Hematopoietic multipotent progenitor cell treated with erythropoietin and hydrocortisone succinate and interleukin-3 and kit ligand, for 4 days (in vitro differentiated cells): Measurements from ENCODE around the gene PACS1.
A peak's percentile ranks its signal among the peaks of the same experiment; 100 is the strongest.

Source experiments
- DNase-seq: peaks from one replicate; pipeline ENCODE4 v3.0.0-alpha.2; 2015

The PACS1 gene

DNA sequence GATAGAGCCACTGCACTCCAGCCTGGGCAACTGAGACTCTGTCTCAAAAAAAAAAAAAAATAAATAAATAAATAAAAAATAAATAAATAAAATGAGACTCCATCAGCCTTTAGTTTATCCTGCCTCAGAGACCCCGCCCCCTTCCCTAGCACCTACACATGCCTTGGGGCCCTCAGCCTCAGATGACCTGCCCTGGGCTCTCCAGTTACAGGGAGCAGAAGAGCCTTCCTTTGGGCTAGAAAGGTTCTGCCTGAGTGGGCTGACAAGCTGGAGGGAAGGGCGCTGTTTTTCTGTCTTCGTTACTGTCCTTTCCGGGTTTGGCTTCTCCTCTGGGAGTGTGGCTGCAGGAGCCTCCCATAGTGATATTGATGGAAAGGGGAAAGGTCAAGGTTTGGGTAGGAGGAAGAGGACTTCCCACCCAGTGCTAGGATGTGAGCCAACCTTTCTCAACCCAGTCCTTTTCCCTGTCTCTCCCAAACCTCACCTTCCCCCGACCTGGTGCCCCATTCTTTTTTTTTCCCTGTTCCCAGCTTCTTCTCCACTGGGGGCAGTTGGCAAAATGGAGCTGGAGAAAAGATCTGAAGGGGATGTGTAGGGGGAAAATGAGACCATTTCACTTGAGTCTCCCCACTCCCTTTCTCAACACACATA lies 19.4 kb upstream of the PACS1 start:
- DNase-seq = no peak

DNA sequence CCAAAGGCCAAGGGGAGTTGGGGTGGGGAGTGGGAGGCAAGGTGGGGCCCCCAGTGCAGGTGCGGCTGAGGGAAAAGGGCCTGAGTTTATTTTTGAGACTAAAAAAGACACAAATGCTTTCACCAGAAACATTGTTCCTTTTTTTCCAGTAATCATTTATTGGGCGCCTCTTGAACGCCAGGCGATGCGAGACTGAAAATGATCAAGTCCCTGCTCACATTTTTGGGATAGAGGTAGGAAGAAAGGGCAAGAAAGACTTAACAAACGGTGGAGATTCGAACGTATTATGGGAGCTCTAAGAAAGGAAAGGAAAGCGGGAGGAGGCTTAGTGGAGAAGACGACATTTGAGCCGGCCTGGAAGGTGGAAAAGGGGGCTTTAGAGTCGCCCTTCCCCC lies 18.7 kb upstream of the PACS1 start:
- no peak for DNase-seq

DNA sequence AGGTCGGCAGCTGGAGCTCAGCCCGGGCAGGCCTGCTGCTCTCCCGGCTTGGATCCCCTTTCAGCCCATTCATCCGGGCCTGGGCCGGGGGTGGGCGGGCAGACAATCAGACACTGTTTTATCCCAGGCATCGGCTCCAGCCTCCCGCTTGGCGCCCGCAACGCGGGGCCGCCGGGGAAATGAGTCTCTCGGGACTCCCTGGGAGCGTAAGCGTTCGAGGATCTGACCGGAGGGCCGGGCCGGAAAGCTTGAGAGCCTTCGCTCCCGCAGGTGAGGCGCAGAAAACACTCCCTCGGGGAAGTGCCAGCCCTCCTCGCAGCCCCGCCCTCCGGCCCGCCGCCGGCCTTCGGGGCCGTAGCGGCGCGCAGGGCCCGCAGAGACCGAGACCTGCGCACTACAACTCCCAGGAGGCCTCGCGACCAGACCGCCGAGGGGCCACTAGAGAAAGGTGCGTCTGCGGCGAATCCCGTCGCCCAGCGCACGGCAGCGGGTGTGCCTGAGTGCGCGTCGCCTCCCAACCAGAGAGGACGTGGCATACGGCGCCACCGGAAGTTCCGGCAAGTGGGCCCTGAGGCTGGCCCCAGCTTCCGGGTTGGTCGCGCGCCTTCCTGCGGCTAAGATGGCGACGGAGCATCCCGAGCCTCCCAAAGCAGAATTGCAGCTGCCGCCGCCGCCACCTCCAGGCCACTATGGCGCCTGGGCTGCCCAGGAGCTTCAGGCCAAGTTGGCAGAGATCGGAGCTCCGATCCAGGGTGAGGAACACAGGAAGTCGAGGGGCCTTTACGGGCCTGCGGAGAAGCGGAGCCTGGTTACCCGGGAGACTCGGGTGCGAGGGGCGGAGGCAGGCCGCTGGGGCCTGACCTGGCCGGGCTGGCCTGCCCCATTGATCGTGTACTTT lies 18.1 kb upstream of the PACS1 start, which contains the start of gene SF3B2:
Gene SF3B2 (plus strand): TSS at position 599 of the 898 bp plus-strand sequence. CDS start 21 bp downstream, at position 620.
- DNase-seq = peak; percentile 99

DNA sequence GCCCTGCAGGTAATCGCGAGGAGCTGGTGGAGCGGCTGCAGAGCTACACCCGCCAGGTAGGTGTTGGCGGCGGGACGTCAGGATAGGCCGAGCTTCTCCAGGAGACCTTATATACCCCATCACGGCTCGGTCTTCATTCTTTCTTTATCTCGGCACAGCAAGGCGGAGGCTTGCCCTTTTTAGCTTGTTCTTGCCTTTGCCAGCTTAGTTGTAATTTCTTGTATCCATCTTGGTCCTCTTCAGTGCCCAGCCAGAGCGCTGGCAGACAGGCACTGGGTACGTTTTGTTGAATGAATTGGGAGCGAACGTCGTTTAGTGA lies 17.4 kb upstream of the PACS1 start:
- no peak for DNase-seq

DNA sequence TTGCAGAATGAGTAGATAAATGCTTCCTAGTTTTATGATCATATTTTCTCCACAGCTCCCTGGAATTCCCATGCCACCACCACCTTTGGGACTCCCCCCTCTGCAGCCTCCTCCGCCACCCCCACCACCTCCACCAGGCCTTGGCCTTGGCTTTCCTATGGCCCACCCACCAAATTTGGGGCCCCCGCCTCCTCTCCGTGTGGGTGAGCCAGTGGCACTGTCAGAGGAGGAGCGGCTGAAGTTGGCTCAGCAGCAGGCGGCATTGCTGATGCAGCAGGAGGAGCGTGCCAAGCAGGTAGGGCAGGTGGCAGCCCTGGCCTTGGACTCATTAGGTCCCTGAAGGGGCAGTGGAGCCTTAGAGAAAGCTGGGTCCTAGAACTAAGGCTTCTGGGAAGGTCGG lies 15.1 kb upstream of the PACS1 start:
- DNase-seq = no peak

DNA sequence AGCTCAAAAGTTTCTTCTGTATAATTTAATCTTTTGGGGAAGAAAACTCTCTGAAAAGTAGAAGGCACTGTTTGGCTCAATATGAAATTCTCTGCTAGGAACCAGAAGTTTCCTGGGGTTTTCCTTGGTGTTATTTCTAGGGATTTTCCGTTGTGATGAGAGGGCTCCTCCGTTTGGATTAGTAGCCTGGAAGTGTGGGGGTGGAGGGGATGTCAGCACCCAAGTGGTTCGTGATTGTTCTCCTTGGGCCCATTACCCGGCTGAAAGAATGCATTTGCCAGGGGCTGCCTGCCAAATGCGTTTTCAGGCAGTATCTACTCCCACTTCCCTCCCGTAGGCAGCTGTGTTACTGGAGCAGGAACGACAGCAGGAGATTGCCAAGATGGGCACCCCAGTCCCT lies 13.6 kb upstream of the PACS1 start:
- DNase-seq = no peak

DNA sequence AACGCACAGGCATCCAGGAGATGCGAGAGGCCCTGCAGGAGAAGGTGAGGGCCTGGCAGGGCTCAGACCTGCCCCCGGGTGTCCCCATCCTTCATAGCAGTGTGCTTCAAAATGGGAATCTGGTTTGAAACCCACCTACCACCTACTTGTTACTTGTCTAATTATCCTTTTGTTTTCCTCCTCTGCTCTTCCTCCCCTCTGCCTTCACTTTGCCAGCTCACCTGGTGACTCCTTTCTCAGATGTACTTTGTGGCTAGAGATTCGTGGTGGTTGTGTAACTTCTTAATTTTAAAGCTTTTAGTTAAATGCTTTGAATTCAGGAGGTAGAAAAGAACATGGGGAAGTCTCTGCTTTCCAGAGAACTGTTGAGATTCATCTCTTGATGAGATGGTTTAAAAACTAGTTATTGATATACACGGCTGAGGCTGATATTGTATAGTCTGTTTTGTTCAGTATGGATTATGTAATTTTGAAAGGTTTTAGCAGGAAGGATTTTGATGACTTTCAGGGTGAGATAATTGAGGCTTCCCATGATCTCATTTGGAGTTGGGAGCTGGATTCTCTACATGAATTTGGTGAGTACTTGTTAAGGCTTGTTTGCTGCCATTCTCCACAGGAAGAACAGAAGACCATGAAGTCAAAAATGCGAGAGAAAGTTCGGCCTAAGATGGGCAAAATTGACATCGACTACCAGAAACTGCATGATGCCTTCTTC lies 9.9 kb upstream of the PACS1 start:
- no peak for DNase-seq

DNA sequence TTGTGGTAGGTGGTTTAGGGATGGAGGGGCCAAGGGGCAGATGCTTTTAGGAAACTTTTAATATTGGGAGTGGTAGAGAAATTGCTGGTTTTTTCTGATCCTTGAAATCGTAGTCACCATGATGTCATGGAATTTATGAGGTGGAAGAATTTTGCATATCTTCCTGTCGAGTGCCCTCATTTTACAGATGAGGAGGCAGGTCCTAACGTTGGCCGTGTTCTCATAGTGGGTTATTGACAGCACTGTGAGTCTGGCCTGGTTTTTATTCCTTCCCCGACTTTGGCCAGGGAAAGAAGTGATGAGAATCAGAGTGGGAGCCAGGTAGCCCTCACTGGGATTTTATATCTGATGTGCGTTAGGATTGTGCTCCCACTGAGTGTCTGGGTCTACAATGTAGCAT lies 8.8 kb upstream of the PACS1 start:
- no peak for DNase-seq

DNA sequence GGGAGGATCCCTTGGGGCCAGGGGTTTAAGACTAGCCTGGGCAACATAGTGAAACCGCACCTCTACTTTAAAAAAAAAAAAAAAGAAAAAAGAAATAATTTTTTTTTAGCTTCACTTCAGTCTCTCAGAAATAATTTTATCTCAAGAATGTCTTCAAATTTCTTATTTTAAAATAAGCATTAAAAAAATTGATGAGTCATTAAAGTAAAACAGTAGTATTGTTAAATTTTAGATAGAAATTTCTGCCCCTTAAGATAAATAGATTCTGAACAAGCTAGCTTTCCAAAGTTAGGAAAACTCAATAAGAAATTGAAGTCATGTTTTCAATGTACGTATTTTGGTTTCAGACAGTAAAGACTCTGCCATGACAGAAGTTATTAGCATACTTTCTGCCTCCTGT lies 7.7 kb upstream of the PACS1 start:
- no peak for DNase-seq

DNA sequence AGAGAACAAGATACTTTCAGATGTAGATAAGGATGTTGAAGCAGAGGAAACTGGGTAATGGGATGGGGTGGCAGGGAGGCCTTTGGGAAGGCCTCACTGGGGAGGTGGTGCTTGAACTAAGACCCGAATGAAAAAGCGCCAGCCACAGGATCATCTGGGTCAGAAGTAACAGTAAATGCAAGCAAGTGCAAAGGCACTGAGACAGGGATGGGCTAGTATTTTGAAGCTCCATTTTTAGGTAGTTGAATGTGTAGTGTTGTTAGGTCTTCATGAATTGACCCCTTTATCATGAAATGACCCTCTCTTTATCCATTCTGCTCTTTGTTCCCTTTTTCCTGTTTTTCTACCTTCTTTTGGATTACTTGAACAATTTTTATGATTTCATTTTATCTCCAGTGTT lies 6.2 kb upstream of the PACS1 start:
- no peak for DNase-seq

DNA sequence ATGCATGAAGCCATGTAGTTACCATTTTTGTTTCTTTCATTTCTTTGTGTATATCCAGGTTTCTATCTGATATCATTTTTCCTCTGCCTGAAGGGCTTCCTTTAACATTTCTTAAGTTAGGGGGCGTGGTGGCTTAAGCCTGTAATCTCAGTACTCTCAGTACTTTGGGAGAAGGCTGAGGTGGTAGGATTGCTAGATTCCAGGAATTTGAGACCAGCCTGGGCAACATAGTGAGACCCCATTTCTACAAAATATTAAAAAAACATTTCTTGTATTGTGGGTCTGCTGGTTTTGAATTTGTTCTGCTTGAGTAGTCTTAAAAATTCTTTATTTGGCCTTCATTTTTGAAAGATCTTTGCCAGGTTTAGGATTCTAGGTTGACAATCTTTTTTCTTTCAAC lies 5.5 kb upstream of the PACS1 start:
- no peak for DNase-seq

DNA sequence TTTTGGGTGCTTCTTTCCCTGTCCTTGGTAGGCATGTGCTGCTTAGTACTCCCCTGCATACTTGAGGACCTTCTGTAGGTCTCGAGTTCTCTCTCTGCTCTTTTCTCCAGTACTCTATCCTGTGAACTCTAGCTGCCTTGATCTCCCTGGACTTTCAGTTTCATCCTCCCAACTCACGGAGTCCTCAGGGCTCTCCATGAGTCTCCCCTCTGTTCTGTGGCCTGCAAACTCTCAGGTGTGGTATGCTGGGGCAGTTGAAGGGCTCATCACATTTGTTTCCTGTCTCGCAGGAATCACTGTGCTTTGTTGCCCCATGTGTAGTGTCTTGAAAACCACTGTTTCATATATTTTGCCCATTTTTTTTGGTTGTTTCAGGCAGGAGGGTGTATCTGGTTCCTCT lies 3.3 kb upstream of the PACS1 start:
- DNase-seq = no peak

DNA sequence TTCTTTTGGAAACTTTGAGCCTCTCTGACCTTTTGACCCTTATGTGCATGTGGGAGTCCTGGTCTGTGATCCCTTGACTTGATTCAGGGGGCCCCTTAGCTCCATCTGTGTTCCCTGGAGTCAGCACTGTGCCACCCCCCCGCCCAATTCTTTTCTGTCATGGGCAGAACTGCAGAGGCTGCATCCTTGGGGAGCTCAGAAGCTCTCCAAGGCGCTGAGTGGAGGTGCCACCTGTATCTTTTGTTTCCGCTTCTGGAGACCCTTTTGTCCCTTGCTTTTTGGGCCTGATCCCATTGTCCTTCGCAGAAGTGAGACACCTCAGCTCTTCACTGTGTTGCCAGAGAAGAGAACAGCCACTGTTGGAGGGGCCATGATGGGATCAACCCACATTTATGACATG lies 2.4 kb upstream of the PACS1 start:
- DNase-seq = no peak

DNA sequence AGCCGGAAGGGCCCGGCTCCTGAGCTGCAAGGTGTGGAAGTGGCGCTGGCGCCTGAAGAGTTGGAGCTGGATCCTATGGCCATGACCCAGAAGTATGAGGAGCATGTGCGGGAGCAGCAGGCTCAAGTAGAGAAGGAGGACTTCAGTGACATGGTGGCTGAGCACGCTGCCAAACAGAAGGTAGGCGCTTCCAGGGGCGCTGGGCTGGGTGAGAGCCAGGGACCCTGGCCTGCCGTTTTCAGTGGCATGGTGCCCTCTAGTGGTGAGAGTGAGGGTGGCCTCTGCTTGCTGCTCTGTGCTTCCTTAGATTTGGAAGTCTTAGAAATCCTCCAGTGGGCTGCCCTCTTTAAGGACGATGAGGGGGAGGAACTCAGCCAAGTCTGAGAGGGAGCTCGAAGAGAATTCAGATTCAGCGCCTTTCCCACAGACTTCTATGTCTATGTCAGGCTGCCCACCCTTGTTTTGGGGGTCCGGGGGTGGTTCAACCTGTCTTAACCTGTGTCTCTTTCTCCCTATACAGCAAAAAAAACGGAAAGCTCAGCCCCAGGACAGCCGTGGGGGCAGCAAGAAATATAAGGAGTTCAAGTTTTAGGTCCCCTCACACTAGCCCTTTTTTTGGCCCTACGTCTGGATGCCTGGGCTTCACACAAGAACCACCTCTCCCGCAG lies 1.8 kb upstream of the PACS1 start:
- peak; percentile 85 for DNase-seq

DNA sequence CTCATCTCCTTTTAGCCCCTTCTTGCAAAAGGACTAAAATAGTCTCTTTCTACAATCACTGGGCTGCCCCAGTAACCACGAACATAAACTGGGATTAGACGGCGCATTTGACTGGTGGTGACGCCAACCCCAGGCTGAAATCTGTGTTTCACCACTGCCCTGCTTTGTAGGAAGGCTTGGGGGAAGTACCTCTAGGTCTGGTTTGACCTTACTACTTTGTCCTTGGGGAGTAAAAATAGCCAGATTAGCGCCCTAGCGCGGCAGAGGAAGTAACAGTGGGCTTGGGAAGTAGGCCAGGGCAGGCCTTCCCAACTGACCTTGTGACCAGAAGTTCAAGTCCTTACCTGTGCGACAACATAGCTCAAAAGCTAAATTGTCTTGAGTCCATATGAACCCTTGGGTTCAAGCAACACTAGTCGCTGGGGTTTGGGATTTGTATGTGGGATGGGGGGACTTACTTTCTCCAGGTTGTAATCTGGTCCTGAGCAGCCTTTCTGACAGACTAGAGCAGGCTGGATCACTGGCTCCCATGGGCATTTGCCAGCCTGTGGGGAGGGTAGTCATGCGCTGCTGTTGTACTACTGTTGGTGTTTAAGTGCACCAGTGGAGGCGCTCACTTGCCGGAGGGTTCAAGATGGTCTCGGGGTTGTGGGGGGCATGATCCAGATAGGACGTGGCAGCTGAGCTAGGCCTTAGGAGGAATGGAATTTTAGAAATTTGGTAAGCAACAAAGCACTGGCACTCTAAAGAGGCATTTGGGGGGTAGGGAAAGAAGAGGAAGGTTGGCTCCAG lies 953 bp upstream of the PACS1 start:
- DNase-seq = peak; percentile 76

DNA sequence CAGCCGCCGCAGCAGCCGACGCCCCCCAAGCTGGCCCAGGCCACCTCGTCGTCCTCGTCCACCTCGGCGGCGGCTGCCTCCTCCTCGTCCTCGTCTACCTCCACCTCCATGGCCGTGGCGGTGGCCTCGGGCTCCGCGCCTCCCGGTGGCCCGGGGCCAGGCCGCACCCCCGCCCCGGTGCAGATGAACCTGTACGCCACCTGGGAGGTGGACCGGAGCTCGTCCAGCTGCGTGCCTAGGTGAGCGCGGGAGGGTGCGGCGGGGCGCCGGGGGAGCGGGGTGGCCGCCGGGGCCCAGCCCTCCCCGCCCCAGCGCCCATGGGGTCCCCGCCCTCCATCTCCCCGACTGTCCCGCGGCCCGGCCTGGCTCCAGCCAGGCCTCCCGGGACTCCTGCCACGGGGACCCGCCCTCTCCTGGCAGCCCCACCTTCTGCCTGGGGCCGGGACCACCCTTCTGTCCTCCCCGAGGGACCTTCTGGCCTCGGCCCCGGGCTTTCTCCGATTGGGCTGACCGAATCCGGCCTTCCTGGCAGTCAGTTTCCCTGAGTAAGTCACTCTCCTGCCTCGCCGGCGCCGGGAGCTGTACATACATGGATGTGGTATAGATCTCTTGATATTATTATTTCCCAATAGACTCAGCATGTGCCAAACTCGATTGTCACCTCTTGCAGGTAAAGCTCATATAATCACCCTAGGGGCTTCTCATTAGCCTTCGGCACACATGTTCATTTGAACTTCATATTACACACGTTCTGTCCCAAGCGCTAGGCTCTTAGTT lies 720 bp downstream of the PACS1 start:
- peak; percentile 42 for DNase-seq

DNA sequence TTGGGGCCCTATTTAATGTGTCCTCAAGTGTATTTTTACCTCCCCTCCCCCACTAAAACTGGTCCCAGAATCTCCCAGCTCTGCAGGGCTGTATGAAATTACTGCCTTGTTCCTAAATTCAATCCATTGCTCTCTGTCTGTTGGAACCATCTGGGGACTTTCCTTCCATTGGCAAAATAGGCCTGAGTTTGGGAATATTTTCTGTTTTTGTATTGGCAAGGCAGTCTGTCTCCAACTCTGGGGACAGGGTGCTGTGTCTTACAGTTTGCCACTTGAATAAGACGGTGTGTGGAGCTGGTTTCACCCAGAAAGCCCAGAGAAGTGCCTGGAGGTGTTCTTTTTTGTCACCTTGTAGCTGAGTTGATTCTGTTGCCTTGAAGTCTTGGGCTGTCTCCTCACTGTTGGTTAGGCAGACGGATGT lies 1.3 kb downstream of the PACS1 start:
- no peak for DNase-seq

DNA sequence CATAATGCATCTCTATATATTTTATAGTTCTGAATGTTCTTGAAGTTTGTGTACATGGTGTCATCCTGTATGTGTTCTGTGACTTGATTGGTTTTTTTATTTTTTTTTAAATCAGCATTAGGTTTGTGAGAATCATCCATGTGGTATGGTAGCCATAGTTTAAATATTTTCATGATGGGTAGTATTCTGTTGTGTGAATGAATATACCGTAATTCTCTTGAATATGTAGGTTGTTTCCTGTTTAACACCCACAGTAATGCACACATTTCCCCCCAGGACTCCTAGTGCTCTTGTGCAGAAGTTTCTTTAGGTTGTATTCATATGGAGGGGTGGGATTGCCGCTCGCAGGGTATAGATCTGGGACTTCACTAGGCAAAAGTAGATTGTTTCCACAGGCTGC lies 2.0 kb downstream of the PACS1 start:
- DNase-seq = no peak

DNA sequence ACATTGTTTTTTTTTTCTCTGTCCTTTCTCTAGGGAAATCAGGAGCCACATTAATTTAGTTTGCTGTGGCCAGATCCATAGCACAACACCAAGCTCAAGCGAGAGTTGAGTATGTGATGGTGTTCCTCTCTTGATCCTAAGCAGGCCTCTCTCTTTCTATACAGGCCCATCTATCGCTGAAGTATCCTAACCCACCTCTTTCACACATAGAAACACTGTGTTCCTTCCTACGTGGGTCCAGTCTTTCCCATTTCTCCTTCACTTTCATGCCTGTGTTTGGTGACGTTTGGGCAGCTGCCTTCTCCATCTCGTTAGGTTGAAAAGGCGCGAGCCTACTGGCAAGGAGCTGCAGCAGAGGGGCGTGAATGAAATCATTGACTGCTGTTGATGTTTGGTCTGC lies 2.4 kb downstream of the PACS1 start:
- no peak for DNase-seq

DNA sequence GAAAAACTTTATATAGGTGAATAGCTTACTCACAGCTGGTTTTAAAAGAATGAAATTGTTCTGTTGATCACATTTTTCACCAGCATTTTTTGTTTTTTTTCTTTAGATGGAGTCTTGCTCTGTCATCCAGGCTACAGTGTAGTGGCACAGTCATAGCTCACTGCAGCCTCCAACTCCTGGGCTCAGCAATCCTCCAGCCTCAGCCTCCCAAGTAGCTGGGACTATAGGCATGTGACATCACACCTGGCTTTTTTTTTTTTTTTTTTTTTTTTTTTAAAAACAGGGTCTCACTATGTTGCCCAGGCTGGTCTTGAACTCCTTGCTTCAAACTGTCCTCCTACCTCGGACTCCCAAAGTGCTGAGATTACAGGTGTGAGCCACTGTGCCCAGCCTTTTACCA lies 3.6 kb downstream of the PACS1 start:
- no peak for DNase-seq

DNA sequence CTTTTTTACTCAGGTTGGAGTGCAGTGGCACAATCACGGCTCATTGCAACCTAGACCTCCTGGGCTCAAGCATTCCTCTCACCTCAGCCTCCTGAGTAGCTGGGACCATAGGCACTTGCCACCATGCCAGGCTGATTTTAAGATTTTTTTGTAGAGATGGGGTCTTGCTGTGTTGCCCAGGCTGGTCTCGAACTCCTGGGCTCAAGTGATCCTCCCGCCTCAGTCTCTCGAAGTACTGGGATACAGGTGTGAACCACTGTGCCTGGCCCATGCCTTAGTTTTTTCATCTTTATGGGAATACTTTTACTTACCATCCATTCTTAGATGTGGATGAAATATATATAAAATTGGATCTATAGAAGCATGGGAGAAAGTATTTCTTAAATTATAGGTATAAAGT lies 5.2 kb downstream of the PACS1 start:
- no peak for DNase-seq

DNA sequence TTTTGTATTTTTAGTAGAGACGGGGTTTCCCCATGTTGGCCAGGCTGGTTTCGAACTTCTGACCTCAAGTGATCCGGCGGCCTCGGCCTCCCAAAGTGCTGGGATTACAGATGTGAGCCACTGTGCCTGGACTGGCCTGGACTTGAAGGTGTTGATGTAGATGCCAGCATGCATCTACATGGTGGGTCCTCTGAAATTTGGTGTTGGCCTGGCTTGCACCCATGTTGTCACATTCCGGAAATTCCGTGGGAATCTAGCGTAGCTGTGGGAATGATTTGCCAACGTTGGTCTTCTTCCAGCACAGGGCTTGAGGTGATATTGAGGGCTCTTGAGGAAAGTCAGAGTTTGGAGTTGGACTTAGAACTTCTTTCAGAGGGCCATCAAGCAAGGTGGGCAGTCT lies 6.5 kb downstream of the PACS1 start:
- DNase-seq = no peak
